ENCODE results near the gene SESN1.

- TF ChIP-seq CTCF (IDR thresholded peaks at IDR 0.05 in 8 of 11, conservative IDR thresholded peaks at IDR 0.05 in 3 of 11) (no peak), POLR2AphosphoS5 (IDR thresholded peaks at IDR 0.05) (no peak), POLR2A (IDR thresholded peaks at IDR 0.05) (no peak)
Observed at GRCh38 chr6:109053336-109053735, 41.3 kb downstream of the SESN1 start.
